Upper lobe of left lung (tissue), 6 donors: ENCODE data around the gene IKZF3. TPM values are rescaled to one million over a fixed set of nuclear protein-coding genes. Genes with fewer than 3 reads are reported as not detected.
"Not testable (repeated sequence)": the region's sequence is repeated elsewhere in the genome, so short reads cannot be mapped to it uniquely, and the experiment has no call there.

Experiments used
- ATAC-seq, 2 donors: fragments of 200-7000 bp; cut with Tn5 transposase; one replicate each; pipeline ENCODE4 v1.9.1; 2022; ENCODE audit warnings: mild to moderate bottlenecking in 2 of 2, moderate library complexity in 2 of 2; ENCODE audit not compliant: low FRiP score in 2 of 2
- DNase-seq, 2 donors: peaks; one replicate each; pipeline ENCODE4 v3.0.0-alpha.2; 2019 to 2020
- H3K27ac ChIP-seq, 4 donors: fragments of 200-600 bp; sonication (generic); one replicate each; pipeline ENCODE4 v1.5.1; 2016 to 2019
- H3K27me3 ChIP-seq, 4 donors: fragments of 200-600 bp; sonication (generic); one replicate each; pipeline ENCODE4 v1.5.1; 2017 to 2019
- H3K36me3 ChIP-seq, 4 donors: fragments of 200-600 bp; sonication (generic); one replicate each; pipeline ENCODE4 v1.5.1; 2016 to 2019
- H3K4me1 ChIP-seq, 4 donors: fragments of 200-600 bp; sonication (generic); one replicate each; pipeline ENCODE4 v1.5.1; 2018 to 2019
- H3K4me3 ChIP-seq, 4 donors: fragments of 200-600 bp; sonication (generic); one replicate each; pipeline ENCODE4 v1.5.1; 2017 to 2019; ENCODE audit warnings: mild to moderate bottlenecking in 2 of 4, moderate library complexity in 1 of 4
- H3K9me3 ChIP-seq, 4 donors: fragments of 200-600 bp; sonication (generic); one replicate each; pipeline ENCODE4 v1.5.1; 2018 to 2019
- CTCF ChIP-seq, 6 experiments: fragments of 450-650 bp in 4 of 6; fragments of 200-600 bp in 2 of 6; sonication (generic) in 2 of 6; IDR thresholded peaks; one replicate each; pipeline ENCODE4 v1.5.1; 2016 to 2019; ENCODE audit warnings: antibody characterized with exemption in 6 of 6
- EP300 ChIP-seq, 4 donors: sonication (generic); formaldehyde crosslinking; IDR thresholded peaks; one replicate each; pipeline ENCODE4 v1.5.1; 2017; ENCODE audit warnings: antibody characterized with exemption in 4 of 4, control low read depth in 2 of 4
- POLR2A ChIP-seq, 4 donors: fragments of 450-650 bp; IDR thresholded peaks; one replicate each; pipeline ENCODE4 v1.5.1; 2016 to 2017; ENCODE audit warnings: antibody characterized with exemption in 4 of 4, mild to moderate bottlenecking in 2 of 4
- POLR2AphosphoS5 ChIP-seq, 2 donors: sonication (generic); formaldehyde crosslinking; IDR thresholded peaks; one replicate each; pipeline ENCODE4 v1.5.1; 2017; ENCODE audit warnings: antibody characterized with exemption in 2 of 2
- WGBS, 2 donors: methylation state at CpG; one replicate each; pipeline ENCODE4 v1.1.5; 2017 to 2018; 5-methylcytosine and 5-hydroxymethylcytosine counted together
- total RNA-seq, 6 donors: library from RNA; depleted of rRNA in 4 of 6; stranded (reverse); fragments of >200 nt in 4 of 6; gene quantifications; one replicate each; pipeline versions ENCODE4 v1.1.0 to v1.2.1, GENCODE V29; 2016 to 2021
- donor health status: DM: no; HTN: no; CAD: no; lungs with moderate emphysema.
- donor health status: DM: no; HTN: yes; CAD: no; lungs with severe emphysema.

Gene IKZF3
- total RNA-seq, 6 donors from 2014 or later, result 2.2 to 14.9 (median 4.9) TPM

DNA sequence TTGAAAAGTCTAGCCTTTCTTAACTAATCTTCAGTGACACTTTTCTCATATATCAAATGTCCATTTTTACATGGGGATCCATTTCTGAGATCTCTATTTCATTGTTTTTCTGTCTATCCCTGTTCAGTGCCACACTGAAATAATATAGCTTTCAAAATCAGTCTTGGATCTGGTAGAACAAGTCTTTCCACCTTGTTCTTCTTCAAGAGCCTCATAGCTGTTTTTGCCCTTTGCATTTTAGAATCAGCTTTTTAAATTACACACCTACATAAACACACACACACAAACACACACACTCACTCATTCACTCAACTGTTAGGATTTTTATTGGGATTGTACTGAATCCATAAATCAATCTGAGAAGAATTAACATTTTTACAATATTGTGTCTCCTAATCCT, 35.1 kb upstream of the IKZF3 start:
- no peak for DNase-seq
- H3K9me3 ChIP-seq, result no peaks in the 10 kb centered on the region
- no peaks in the 10 kb centered on the region for H3K4me1 ChIP-seq
- H3K27me3 ChIP-seq, result no peaks in the 10 kb centered on the region
- no peak overlapping the region for H3K27ac ChIP-seq
- no peak overlapping the region for H3K4me3 ChIP-seq
- TF ChIP-seq POLR2A (IDR thresholded peaks at IDR 0.05), result no peak
- no peak for TF ChIP-seq POLR2AphosphoS5 (IDR thresholded peaks at IDR 0.05)
- TF ChIP-seq CTCF (IDR thresholded peaks at IDR 0.05), result no peak
- TF ChIP-seq EP300 (IDR thresholded peaks at IDR 0.05), result no peak
- ATAC-seq, result no peak
- H3K36me3 ChIP-seq, result no peaks in the 10 kb centered on the region

DNA sequence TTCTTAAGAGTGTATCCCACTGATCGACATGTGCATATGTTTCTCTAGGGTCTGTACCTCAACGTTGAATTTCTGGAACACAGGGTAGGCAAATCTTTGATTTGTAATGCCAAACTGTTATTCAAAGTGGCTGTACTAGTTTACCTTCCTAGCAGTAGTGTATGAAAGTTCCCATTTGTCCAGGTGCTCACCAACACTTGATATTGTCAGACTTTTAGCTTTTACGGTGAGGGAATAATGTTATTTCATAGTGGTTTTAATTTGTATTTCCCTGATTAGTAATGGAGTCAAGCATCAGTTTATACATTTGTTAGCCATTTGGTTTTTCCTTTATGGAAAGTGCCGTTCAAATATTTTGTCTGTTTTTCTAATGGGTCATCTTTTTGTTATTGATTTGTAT, 34.0 kb upstream of the IKZF3 start:
- Histone ChIP-seq H3K4me1 (no peaks in the 10 kb centered on the region), H3K27ac (no peak overlapping the region), H3K4me3 (no peak overlapping the region), H3K9me3 (no peaks in the 10 kb centered on the region), H3K27me3 (no peaks in the 10 kb centered on the region), H3K36me3 (no peaks in the 10 kb centered on the region)
- WGBS, 2 donors, result 96% methylated on average over 4 of the region's 4 CpGs
- ATAC-seq (no peak), DNase-seq (no peak)
- no peak for TF ChIP-seq POLR2A (IDR thresholded peaks at IDR 0.05)
- no peak for TF ChIP-seq EP300 (IDR thresholded peaks at IDR 0.05)
- TF ChIP-seq CTCF (IDR thresholded peaks at IDR 0.05), result no peak
- no peak for TF ChIP-seq POLR2AphosphoS5 (IDR thresholded peaks at IDR 0.05)

GRCh38 chr17:39894681-39895376, 30.7 kb upstream of the IKZF3 start:
- no peak overlapping the region for H3K27ac ChIP-seq
- TF ChIP-seq CTCF (IDR thresholded peaks at IDR 0.05) (no peak), EP300 (IDR thresholded peaks at IDR 0.05) (no peak), POLR2A (IDR thresholded peaks at IDR 0.05) (no peak), POLR2AphosphoS5 (IDR thresholded peaks at IDR 0.05) (no peak)

DNA sequence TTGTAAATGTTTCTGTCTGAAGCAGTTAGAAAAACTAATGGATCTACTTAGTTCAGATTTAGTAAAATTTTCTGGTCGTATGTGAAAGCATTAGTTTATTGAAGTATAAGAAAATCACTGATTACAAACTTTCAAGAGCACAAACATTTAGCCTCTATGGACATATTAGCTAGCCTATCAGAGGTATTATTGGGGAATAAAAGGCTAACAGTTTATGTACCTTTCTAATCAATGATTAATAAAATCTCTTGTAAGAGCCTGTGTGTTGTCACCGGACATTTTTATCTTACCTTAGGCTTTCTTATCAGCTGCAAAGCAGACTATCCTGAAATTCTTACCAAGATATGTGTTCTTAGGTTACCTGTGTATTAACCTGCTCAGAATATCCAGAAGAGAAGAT, 25.1 kb upstream of the IKZF3 start:
- Histone ChIP-seq H3K9me3 (no peaks in the 10 kb centered on the region), H3K36me3 (no peaks in the 10 kb centered on the region), H3K4me3 (no peak overlapping the region), H3K27me3 (no peaks in the 10 kb centered on the region), H3K27ac (no peak overlapping the region), H3K4me1 (no peaks in the 10 kb centered on the region)
- no peak for TF ChIP-seq POLR2A (IDR thresholded peaks at IDR 0.05)
- TF ChIP-seq CTCF (IDR thresholded peaks at IDR 0.05), result no peak
- TF ChIP-seq POLR2AphosphoS5 (IDR thresholded peaks at IDR 0.05), result no peak
- TF ChIP-seq EP300 (IDR thresholded peaks at IDR 0.05), result no peak
- DNase-seq, result no peak
- 27 to 47% methylated on average over 2 of the region's 2 CpGs for WGBS, 2 donors
- ATAC-seq, result no peak

More at GRCh38 chr17:39894681-39895376, 30.7 kb upstream of the IKZF3 start:
- no peaks in the 10 kb centered on the region for H3K27me3 ChIP-seq
- WGBS, 2 donors, result 25 to 29% methylated on average over 3 of the region's 3 CpGs
- H3K4me3 ChIP-seq, result no peak overlapping the region
- H3K36me3 ChIP-seq, result no peaks in the 10 kb centered on the region
- DNase-seq (no peak), ATAC-seq (no peak)
- H3K9me3 ChIP-seq, result no peaks in the 10 kb centered on the region
- H3K4me1 ChIP-seq, result no peaks in the 10 kb centered on the region

DNA sequence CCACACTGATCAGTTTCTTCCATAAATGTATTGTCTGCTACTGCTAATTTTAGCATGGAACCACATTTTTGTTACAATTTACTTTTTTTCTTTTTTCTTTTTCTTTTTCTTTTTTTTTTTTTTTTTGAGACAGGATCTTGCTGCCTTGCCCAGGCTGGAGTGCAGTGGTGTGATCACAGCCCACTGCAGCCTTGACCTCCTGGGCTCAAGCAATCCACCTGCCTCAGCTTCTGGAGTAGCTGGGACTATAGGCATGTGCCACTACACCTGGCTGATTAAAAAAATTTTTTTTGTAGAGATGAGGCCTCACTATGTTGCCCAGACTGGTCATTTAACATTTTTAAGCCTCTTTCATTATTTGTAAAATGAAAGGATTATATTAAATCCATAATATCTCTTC, 23.0 kb upstream of the IKZF3 start:
- H3K36me3 ChIP-seq, result no peaks in the 10 kb centered on the region

GRCh38 chr17:39886102-39886501, 22.0 kb upstream of the IKZF3 start:
- WGBS, 2 donors, result 71 to 80% methylated on average over 5 of the region's 5 CpGs
- H3K4me1 ChIP-seq, result not testable (repeated sequence)

More for the DNA sequence above, 23.0 kb upstream of the IKZF3 start:
- TF ChIP-seq POLR2AphosphoS5 (IDR thresholded peaks at IDR 0.05), result no peak
- TF ChIP-seq CTCF (IDR thresholded peaks at IDR 0.05), result no peak
- TF ChIP-seq POLR2A (IDR thresholded peaks at IDR 0.05), result no peak
- TF ChIP-seq EP300 (IDR thresholded peaks at IDR 0.05), result no peak
- DNase-seq (no peak), ATAC-seq (no peak)
- Histone ChIP-seq H3K9me3 (no peaks in the 10 kb centered on the region), H3K4me1 (no peaks in the 10 kb centered on the region), H3K27me3 (no peaks in the 10 kb centered on the region), H3K27ac (no peak overlapping the region), H3K4me3 (no peak overlapping the region)

More at GRCh38 chr17:39886102-39886501, 22.0 kb upstream of the IKZF3 start:
- not testable (repeated sequence) for H3K9me3 ChIP-seq, ATAC-seq, H3K36me3 ChIP-seq, H3K27ac ChIP-seq, H3K4me3 ChIP-seq, H3K27me3 ChIP-seq, DNase-seq
